ENCODE results near the gene PDIK1L.

GRCh38 chr1:26163684-26164035 is 52.0 kb downstream of the PDIK1L start:
- TF ChIP-seq ZNF830 (tag by site-specific recombination; IDR thresholded peaks at IDR 0.05; ENCODE audit: low read depth) (no peak), CTCF (tag by site-specific recombination; IDR thresholded peaks at IDR 0.05) (no peak)
- TF ChIP-seq, protein P1, sequence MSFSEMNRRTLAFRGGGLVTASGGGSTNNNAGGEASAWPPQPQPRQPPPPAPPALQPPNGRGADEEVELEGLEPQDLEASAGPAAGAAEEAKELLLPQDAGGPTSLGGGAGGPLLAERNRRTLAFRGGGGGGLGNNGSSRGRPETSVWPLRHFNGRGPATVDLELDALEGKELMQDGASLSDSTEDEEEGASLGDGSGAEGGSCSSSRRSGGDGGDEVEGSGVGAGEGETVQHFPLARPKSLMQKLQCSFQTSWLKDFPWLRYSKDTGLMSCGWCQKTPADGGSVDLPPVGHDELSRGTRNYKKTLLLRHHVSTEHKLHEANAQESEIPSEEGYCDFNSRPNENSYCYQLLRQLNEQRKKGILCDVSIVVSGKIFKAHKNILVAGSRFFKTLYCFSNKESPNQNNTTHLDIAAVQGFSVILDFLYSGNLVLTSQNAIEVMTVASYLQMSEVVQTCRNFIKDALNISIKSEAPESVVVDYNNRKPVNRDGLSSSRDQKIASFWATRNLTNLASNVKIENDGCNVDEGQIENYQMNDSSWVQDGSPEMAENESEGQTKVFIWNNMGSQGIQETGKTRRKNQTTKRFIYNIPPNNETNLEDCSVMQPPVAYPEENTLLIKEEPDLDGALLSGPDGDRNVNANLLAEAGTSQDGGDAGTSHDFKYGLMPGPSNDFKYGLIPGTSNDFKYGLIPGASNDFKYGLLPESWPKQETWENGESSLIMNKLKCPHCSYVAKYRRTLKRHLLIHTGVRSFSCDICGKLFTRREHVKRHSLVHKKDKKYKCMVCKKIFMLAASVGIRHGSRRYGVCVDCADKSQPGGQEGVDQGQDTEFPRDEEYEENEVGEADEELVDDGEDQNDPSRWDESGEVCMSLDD (tag by site-specific recombination; IDR thresholded peaks at IDR 0.05): no peak

Data from HEK293 (cell line).